Measurements from ENCODE around the gene MYRF. TPM values are rescaled to one million over a fixed set of nuclear protein-coding genes. Genes with fewer than 3 reads are reported as not detected.
A peak's percentile ranks its signal among the peaks of the same experiment; 100 is the strongest.

The MYRF gene
- total RNA-seq, 4 donors from 2014 or later = 0.11 to 0.83 (median 0.27) TPM; not detected in 1

DNA sequence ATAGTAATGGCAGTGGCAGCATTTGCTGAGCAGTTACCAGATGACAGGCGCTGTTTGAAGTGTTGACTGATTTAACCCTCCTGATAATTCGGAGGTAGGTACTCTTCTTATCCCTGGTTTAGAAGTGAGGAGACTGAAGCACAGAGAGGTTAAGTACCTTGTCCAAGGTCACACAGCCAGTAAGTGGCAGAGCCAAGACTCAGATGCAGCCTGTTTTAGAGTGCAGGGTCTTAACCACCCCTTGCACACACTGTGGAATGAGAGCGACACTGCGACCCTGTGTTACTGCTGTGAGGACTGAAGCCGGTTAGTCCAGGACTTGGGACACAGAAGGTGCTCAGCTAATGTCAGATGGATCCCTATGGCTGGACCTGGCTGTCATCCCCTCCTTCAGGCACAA is 37.5 kb upstream of the MYRF start:
- H3K9me3 ChIP-seq = no peaks in the 10 kb centered on the region
- peaks cover 5 to 11% of the 10 kb centered on the region in 2 donors for H3K4me1 ChIP-seq
- no peak for TF ChIP-seq POLR2A (IDR thresholded peaks at IDR 0.05)
- TF ChIP-seq, protein P1, sequence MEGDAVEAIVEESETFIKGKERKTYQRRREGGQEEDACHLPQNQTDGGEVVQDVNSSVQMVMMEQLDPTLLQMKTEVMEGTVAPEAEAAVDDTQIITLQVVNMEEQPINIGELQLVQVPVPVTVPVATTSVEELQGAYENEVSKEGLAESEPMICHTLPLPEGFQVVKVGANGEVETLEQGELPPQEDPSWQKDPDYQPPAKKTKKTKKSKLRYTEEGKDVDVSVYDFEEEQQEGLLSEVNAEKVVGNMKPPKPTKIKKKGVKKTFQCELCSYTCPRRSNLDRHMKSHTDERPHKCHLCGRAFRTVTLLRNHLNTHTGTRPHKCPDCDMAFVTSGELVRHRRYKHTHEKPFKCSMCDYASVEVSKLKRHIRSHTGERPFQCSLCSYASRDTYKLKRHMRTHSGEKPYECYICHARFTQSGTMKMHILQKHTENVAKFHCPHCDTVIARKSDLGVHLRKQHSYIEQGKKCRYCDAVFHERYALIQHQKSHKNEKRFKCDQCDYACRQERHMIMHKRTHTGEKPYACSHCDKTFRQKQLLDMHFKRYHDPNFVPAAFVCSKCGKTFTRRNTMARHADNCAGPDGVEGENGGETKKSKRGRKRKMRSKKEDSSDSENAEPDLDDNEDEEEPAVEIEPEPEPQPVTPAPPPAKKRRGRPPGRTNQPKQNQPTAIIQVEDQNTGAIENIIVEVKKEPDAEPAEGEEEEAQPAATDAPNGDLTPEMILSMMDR (IDR thresholded peaks at IDR 0.05) = no peak
- no peaks in the 10 kb centered on the region for H3K36me3 ChIP-seq
- WGBS, 2 donors = 89 to 94% methylated on average over 5 of the region's 5 CpGs
- no peak overlapping the region for H3K27ac ChIP-seq
- H3K4me3 ChIP-seq (replicated peaks in 1 of 3) = no peak overlapping the region
- DNase-seq = no peak
- intact Hi-C loops (cut with DNase I) = no loop called here
- H3K27me3 ChIP-seq = no peaks in the 10 kb centered on the region

DNA sequence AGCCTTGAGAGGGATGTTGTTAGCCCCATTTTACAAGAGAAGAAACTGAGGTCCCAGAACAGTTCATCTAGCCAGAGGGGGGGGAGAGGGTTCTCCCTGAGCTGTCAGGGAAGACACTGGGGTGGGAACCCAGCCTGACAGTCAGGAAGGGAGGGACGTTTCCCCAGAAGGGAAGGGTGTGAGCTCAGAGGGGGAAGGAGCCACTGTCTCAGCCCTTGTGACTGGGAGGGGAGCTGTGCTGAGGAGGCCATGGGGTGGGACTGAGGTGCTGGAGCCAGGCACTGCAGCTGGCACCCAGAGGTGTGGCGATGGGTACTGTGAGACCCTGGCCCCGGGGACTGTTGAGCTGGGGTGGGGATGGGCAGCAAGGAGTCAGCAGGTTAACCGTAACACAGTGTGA is 36.6 kb upstream of the MYRF start:
- H3K27ac ChIP-seq = no peak overlapping the region
- no peaks in the 10 kb centered on the region for H3K27me3 ChIP-seq
- no peak for DNase-seq
- TF ChIP-seq, protein P1 (IDR thresholded peaks at IDR 0.05) = no peak
- TF ChIP-seq POLR2A (IDR thresholded peaks at IDR 0.05) = no peak
- peaks cover 5 to 11% of the 10 kb centered on the region in 2 donors for H3K4me1 ChIP-seq
- WGBS, 2 donors = 81 to 86% methylated on average over 3 to 4 of the region's 4 CpGs
- intact Hi-C loops (cut with DNase I) = no loop called here
- H3K9me3 ChIP-seq = no peaks in the 10 kb centered on the region
- no peaks in the 10 kb centered on the region for H3K36me3 ChIP-seq
- no peak overlapping the region for H3K4me3 ChIP-seq (replicated peaks in 1 of 3)

DNA sequence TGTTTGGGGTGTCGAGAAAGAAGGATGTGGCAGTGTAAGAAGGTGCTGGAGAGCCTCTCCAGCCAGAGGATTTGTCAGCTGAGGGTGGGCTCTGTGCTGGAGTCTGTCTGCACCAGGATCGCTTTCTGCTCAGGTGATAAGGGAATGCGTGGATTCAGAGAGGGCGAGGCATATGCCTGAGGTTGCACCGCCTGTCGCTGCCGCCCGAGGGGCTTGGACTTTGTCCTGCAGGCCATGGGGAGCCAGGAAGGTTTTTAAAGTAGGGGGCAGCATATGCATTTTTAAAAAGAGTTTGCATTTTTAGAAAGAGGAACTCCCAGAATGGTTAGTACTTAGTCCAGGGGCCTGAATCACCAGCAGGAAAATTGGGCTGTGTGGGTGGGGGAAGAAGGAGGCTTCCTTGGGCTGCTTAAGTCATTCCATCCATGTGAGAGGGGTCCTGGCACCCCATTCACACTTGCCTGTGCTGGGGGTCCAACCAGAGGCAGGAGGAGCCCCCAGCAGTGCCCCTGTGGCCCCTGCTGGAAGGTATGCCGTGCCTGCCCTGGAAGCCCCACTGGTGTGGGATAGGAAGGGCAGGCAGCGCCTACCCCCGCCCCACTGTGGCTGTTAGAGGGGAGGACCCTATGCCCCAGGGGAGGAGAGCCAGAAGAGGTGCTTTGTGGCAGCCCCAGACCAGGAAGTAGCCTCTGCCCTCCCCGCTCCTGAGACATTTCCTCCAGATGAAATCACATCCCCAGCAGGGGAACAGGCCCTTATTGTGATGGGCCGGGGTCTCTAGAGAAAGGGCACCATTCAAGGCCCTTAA is 35.8 kb upstream of the MYRF start:
- H3K27me3 ChIP-seq = no peaks in the 10 kb centered on the region
- H3K27ac ChIP-seq = no peak overlapping the region
- TF ChIP-seq POLR2A (IDR thresholded peaks at IDR 0.05) = no peak
- TF ChIP-seq, protein P1 (IDR thresholded peaks at IDR 0.05) = no peak
- no peaks in the 10 kb centered on the region for H3K9me3 ChIP-seq
- intact Hi-C loops (cut with DNase I) = no loop called here
- H3K4me3 ChIP-seq (replicated peaks in 1 of 3) = no peak overlapping the region
- WGBS, 2 donors = 87 to 90% methylated on average over 10 to 12 of the region's 13 CpGs
- no peaks in the 10 kb centered on the region for H3K36me3 ChIP-seq
- peaks cover 5 to 11% of the 10 kb centered on the region in 2 donors for H3K4me1 ChIP-seq
- DNase-seq = no peak

DNA sequence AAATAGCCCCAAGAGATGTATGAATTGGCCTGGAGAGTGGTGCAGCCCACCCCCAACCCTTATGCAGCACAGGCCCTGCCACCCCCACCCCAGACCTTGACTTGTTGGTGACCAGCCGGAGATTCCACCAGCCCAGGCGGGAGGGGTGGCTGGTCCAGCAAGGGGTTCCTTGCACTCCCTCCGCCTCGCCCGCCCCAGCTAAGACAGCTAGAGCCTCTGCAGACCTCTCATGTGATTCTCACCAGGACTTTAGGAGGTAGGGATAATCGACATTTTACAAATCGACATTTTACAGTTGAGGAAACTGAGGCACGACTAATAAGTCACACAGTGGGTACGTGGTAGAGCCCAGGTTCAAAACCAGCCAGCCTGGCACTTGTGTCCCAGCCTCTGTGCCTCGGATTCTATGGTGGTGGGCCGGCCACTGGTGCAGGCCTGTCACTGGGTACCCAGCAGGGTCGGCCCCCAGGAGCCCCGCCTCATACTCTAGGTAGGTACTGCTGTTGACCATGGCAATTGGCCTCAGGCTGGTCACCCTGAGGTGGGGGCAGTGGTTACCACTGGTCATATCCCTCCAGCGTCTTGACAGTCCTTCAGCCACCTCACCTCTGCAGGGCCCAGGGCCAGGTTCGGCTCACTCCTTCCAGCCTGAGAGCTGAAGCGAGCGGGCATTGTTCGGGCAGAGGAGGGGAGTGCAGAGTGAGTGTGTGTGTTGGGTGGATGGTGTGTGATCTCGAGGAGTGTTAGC is 35.0 kb upstream of the MYRF start:
- intact Hi-C loops (cut with DNase I) = no loop called here
- no peaks in the 10 kb centered on the region for H3K27me3 ChIP-seq
- no peaks in the 10 kb centered on the region for H3K9me3 ChIP-seq
- whole genome bisulfite sequencing, 2 donors = 90 to 93% methylated on average over 15 to 16 of the region's 19 CpGs
- DNase-seq = no peak
- H3K36me3 ChIP-seq = no peaks in the 10 kb centered on the region
- TF ChIP-seq, protein P1 (IDR thresholded peaks at IDR 0.05) = no peak
- no peak for TF ChIP-seq POLR2A (IDR thresholded peaks at IDR 0.05)
- H3K4me1 ChIP-seq = peaks cover 5 to 11% of the 10 kb centered on the region in 2 donors
- no peak overlapping the region for H3K27ac ChIP-seq
- H3K4me3 ChIP-seq (replicated peaks in 1 of 3) = no peak overlapping the region

DNA sequence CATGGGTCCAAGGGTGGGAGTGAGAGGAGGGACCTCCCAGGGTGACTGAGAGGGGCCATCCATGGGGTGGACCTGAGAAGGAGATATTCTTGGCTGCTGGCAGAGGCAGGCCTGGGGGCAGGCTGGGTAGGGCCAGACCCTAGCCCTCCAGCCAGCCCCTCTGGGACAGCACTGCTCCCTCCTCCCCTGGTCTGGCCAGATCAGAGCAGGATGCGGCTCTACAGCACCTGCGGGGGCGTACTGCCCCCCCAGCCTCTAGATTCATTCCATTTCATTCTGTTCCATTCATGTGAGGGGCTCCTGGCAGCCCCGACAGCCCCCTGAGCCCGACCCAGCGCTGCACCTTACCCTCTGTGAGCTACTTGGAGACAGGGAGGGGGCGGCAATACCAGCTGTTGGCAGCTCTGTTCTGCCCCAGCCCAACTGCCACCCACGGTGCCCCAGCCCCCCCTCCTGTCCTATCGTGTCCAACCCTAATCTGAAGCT is 34.3 kb upstream of the MYRF start:
- H3K36me3 ChIP-seq = no peaks in the 10 kb centered on the region
- peaks cover 5 to 11% of the 10 kb centered on the region in 2 donors for H3K4me1 ChIP-seq
- whole genome bisulfite sequencing, 2 donors = 26 to 31% methylated on average over 9 of the region's 9 CpGs
- DNase-seq = no peak
- H3K27me3 ChIP-seq = no peaks in the 10 kb centered on the region
- H3K4me3 ChIP-seq (replicated peaks in 1 of 3) = peak overlapping the region in 1 of 3 donors; percentile 3
- H3K27ac ChIP-seq = no peak overlapping the region
- no peaks in the 10 kb centered on the region for H3K9me3 ChIP-seq
- intact Hi-C loops (cut with DNase I) = no loop called here
- TF ChIP-seq, protein P1 (IDR thresholded peaks at IDR 0.05) = no peak
- no peak for TF ChIP-seq POLR2A (IDR thresholded peaks at IDR 0.05)

Measured in thyroid gland (tissue), 4 donors.